Effector memory CD8-positive, alpha-beta T cell (primary cell): ENCODE measurements around the gene IPMK.
"Not testable (repeated sequence)": the region's sequence is repeated elsewhere in the genome, so short reads cannot be mapped to it uniquely, and the experiment has no call there.

ENCODE experiments used
- ATAC-seq: fragments of 150-1000 bp; cut with Tn5 transposase; replicated peaks from 2 replicates; pipeline ENCODE4 v1.10.0; 2021; ENCODE audit warnings: mild to moderate bottlenecking, moderate library complexity
- DNase-seq, 3 experiments: peaks; one replicate each; pipeline ENCODE4 v3.0.0; 2021
- H3K27ac Mint-ChIP-seq, 2 donors: one replicate each; pipeline ENCODE4 v1.8.0; 2022; ENCODE audit warnings: mild to moderate bottlenecking in 2 of 2, mixed read lengths in 2 of 2, moderate library complexity in 2 of 2
- H3K27me3 Mint-ChIP-seq, 2 donors: one replicate each; pipeline ENCODE4 v1.8.0; 2022; ENCODE audit warnings: mixed read lengths in 2 of 2
- H3K36me3 Mint-ChIP-seq: one replicate; pipeline ENCODE4 v1.8.0; 2022; ENCODE audit warnings: mild to moderate bottlenecking, moderate library complexity, mixed read lengths; ENCODE audit not compliant: insufficient read depth
- H3K4me1 Mint-ChIP-seq, 2 donors: one replicate each; pipeline ENCODE4 v1.8.0; 2022; ENCODE audit warnings: low read depth in 2 of 2, mixed read lengths in 2 of 2
- H3K4me3 Mint-ChIP-seq, 2 donors: one replicate each; pipeline ENCODE4 v1.8.0; 2022; ENCODE audit warnings: mild to moderate bottlenecking in 2 of 2, mixed read lengths in 2 of 2, moderate library complexity in 2 of 2
- H3K9me3 Mint-ChIP-seq, 2 donors: one replicate each; pipeline ENCODE4 v1.8.0; 2022; ENCODE audit warnings: mixed read lengths in 2 of 2

IPMK gene

GRCh38 chr10:58179238-58179637 is 88.5 kb downstream of the IPMK start:
- Mint-ChIP-seq H3K4me1 (no peaks in the 10 kb centered on the region), H3K27ac (no peak overlapping the region), H3K27me3 (peaks cover 8 to 11% of the 10 kb centered on the region in 2 donors), H3K4me3 (no peak overlapping the region), H3K9me3 (no peaks in the 10 kb centered on the region), H3K36me3 (no peaks in the 10 kb centered on the region)
- no peak for ATAC-seq
- no peak for DNase-seq

GRCh38 chr10:58178811-58179210 is 88.9 kb downstream of the IPMK start:
- H3K4me1 Mint-ChIP-seq: no peaks in the 10 kb centered on the region
- no peak for ATAC-seq
- no peaks in the 10 kb centered on the region for H3K9me3 Mint-ChIP-seq
- H3K27me3 Mint-ChIP-seq: peaks cover 8 to 11% of the 10 kb centered on the region in 2 donors
- no peaks in the 10 kb centered on the region for H3K36me3 Mint-ChIP-seq
- H3K27ac Mint-ChIP-seq: no peak overlapping the region
- DNase-seq: no peak
- no peak overlapping the region for H3K4me3 Mint-ChIP-seq

- H3K4me3 Mint-ChIP-seq: no peak overlapping the region
Observed at GRCh38 chr10:58177362-58177947, 90.2 kb downstream of the IPMK start.

GRCh38 chr10:58175990-58176900 is 91.4 kb downstream of the IPMK start:
- Mint-ChIP-seq H3K9me3 (no peaks in the 10 kb centered on the region), H3K27ac (no peak overlapping the region), H3K36me3 (no peaks in the 10 kb centered on the region), H3K27me3 (peaks cover 7 to 11% of the 10 kb centered on the region in 2 donors), H3K4me1 (no peaks in the 10 kb centered on the region), H3K4me3 (no peak overlapping the region)
- no peak for DNase-seq
- no peak for ATAC-seq

More at GRCh38 chr10:58177362-58177947, 90.2 kb downstream of the IPMK start:
- no peaks in the 10 kb centered on the region for H3K9me3 Mint-ChIP-seq
- DNase-seq: no peak
- H3K27ac Mint-ChIP-seq: no peak overlapping the region
- H3K36me3 Mint-ChIP-seq: no peaks in the 10 kb centered on the region
- ATAC-seq: no peak
- H3K4me1 Mint-ChIP-seq: no peaks in the 10 kb centered on the region
- peaks cover 8 to 11% of the 10 kb centered on the region in 2 donors for H3K27me3 Mint-ChIP-seq

- Mint-ChIP-seq H3K36me3 (no peaks in the 10 kb centered on the region), H3K27me3 (no peaks in the 10 kb centered on the region), H3K9me3 (no peaks in the 10 kb centered on the region), H3K27ac (no peak overlapping the region), H3K4me3 (no peak overlapping the region), H3K4me1 (no peaks in the 10 kb centered on the region)
- DNase-seq (no peak), ATAC-seq (no peak)
Observed at GRCh38 chr10:58174831-58175230, 92.9 kb downstream of the IPMK start.

GRCh38 chr10:58173391-58173790 is 94.3 kb downstream of the IPMK start:
- ATAC-seq (no peak), DNase-seq (no peak)
- Mint-ChIP-seq H3K27me3 (peaks cover 4 to 13% of the 10 kb centered on the region in 2 donors), H3K36me3 (no peaks in the 10 kb centered on the region), H3K27ac (no peak overlapping the region), H3K4me1 (no peaks in the 10 kb centered on the region), H3K9me3 (no peaks in the 10 kb centered on the region), H3K4me3 (no peak overlapping the region)

- peaks cover 18 to 36% of the 10 kb centered on the region in 2 donors for H3K27me3 Mint-ChIP-seq
- no peaks in the 10 kb centered on the region for H3K4me1 Mint-ChIP-seq
- DNase-seq (no peak), ATAC-seq (no peak)
- H3K27ac Mint-ChIP-seq: no peak overlapping the region
- no peak overlapping the region for H3K4me3 Mint-ChIP-seq
- no peaks in the 10 kb centered on the region for H3K9me3 Mint-ChIP-seq
- H3K36me3 Mint-ChIP-seq: no peaks in the 10 kb centered on the region
Observed at GRCh38 chr10:58171146-58171545, 96.5 kb downstream of the IPMK start.

- no peaks in the 10 kb centered on the region for H3K9me3 Mint-ChIP-seq
Observed at GRCh38 chr10:58164517-58164916, 103.2 kb downstream of the IPMK start.

GRCh38 chr10:58158806-58159205 is 108.9 kb downstream of the IPMK start:
- Mint-ChIP-seq H3K4me3 (no peak overlapping the region), H3K9me3 (no peaks in the 10 kb centered on the region), H3K4me1 (no peaks in the 10 kb centered on the region), H3K27ac (no peak overlapping the region), H3K36me3 (no peaks in the 10 kb centered on the region), H3K27me3 (peaks cover 29 to 49% of the 10 kb centered on the region in 2 donors)
- ATAC-seq: no peak
- DNase-seq: no peak

More at GRCh38 chr10:58164517-58164916, 103.2 kb downstream of the IPMK start:
- Mint-ChIP-seq H3K36me3 (no peaks in the 10 kb centered on the region), H3K4me1 (peaks cover 0 to 2% of the 10 kb centered on the region in 2 donors), H3K27me3 (peaks cover 46 to 65% of the 10 kb centered on the region in 2 donors), H3K4me3 (no peak overlapping the region), H3K27ac (no peak overlapping the region)
- ATAC-seq: no peak
- DNase-seq: no peak

- peaks cover 16 to 49% of the 10 kb centered on the region in 2 donors for H3K27me3 Mint-ChIP-seq
- H3K36me3 Mint-ChIP-seq: no peaks in the 10 kb centered on the region
- no peaks in the 10 kb centered on the region for H3K9me3 Mint-ChIP-seq
- ATAC-seq (no peak), DNase-seq (no peak)
- H3K27ac Mint-ChIP-seq: no peak overlapping the region
- H3K4me1 Mint-ChIP-seq: no peaks in the 10 kb centered on the region
- no peak overlapping the region for H3K4me3 Mint-ChIP-seq
Observed at GRCh38 chr10:58157076-58157766, 110.5 kb downstream of the IPMK start.

- H3K36me3 Mint-ChIP-seq, ATAC-seq: not testable (repeated sequence)
Observed at GRCh38 chr10:58155941-58156340, 111.8 kb downstream of the IPMK start.

GRCh38 chr10:58153751-58154150 is 113.9 kb downstream of the IPMK start:
- H3K27ac Mint-ChIP-seq: no peak overlapping the region
- DNase-seq: no peak
- ATAC-seq: no peak
- no peak overlapping the region for H3K4me3 Mint-ChIP-seq
- no peaks in the 10 kb centered on the region for H3K4me1 Mint-ChIP-seq
- peaks cover 13 to 42% of the 10 kb centered on the region in 2 donors for H3K27me3 Mint-ChIP-seq
- H3K9me3 Mint-ChIP-seq: no peaks in the 10 kb centered on the region
- no peaks in the 10 kb centered on the region for H3K36me3 Mint-ChIP-seq

More at GRCh38 chr10:58155941-58156340, 111.8 kb downstream of the IPMK start:
- not testable (repeated sequence) for DNase-seq, H3K4me3 Mint-ChIP-seq, H3K4me1 Mint-ChIP-seq, H3K9me3 Mint-ChIP-seq, H3K27ac Mint-ChIP-seq
- peaks cover 13 to 45% of the 10 kb centered on the region in 2 donors for H3K27me3 Mint-ChIP-seq

GRCh38 chr10:58152673-58153263 is 114.9 kb downstream of the IPMK start:
- H3K4me1 Mint-ChIP-seq: no peaks in the 10 kb centered on the region
- no peak overlapping the region for H3K4me3 Mint-ChIP-seq
- H3K9me3 Mint-ChIP-seq: no peaks in the 10 kb centered on the region
- peaks cover 13 to 33% of the 10 kb centered on the region in 2 donors for H3K27me3 Mint-ChIP-seq
- no peak for ATAC-seq
- no peak overlapping the region for H3K27ac Mint-ChIP-seq
- DNase-seq: peak in 1 of 3 experiments; percentile 13
- no peaks in the 10 kb centered on the region for H3K36me3 Mint-ChIP-seq
